Tibial nerve (tissue), 3 donors: ENCODE data around the gene C2CD5.

ENCODE experiments used
- CTCF ChIP-seq, 5 experiments: fragments of 200-600 bp in 3 of 5; fragments of 450-650 bp in 2 of 5; sonication (generic) in 3 of 5; IDR thresholded peaks; one replicate each; pipeline ENCODE4 v1.5.1; 2016 to 2019; ENCODE audit warnings: antibody characterized with exemption in 5 of 5, mild to moderate bottlenecking in 3 of 5, moderate library complexity in 2 of 5
- POLR2A ChIP-seq, 2 donors: fragments of 450-650 bp; IDR thresholded peaks; one replicate each; pipeline ENCODE4 v1.6.1; 2017; ENCODE audit warnings: antibody characterized with exemption in 2 of 2, mild to moderate bottlenecking in 2 of 2, moderate library complexity in 2 of 2

GRCh38 chr12:22525426-22525825 lies 18.9 kb downstream of the C2CD5 start:
- TF ChIP-seq CTCF (IDR thresholded peaks at IDR 0.05) (no peak), POLR2A (IDR thresholded peaks at IDR 0.05) (no peak)
